Gastrocnemius medialis (tissue), 4 donors: ENCODE results near the gene MICU1. TPM values are rescaled to one million over a fixed set of nuclear protein-coding genes. Genes with fewer than 3 reads are reported as not detected.

Source experiments
- ATAC-seq, 2 donors: fragments of 150-250 bp; one replicate each; pipeline ENCODE4 v1.9.1; 2016
- DNase-seq, 2 donors: peaks; one replicate each; pipeline ENCODE4 v3.0.0-alpha.2; 2019
- H3K27ac ChIP-seq, 4 donors: fragments of 200-600 bp; sonication (generic); 1 replicate in 1 of 4; 2 replicates in 3 of 4; pipeline ENCODE4 v1.5.1; 2016 to 2018; ENCODE audit warnings: mild to moderate bottlenecking in 2 of 4, moderate library complexity in 1 of 4
- H3K27me3 ChIP-seq, 3 donors: fragments of 200-600 bp; sonication (generic) in 2 of 3; 1 replicate in 1 of 3; 2 replicates in 2 of 3; pipeline versions ENCODE4 v1.5.1 to v1.6.0; 2016 to 2019; ENCODE audit warnings: mild to moderate bottlenecking in 1 of 3, moderate library complexity in 1 of 3
- H3K36me3 ChIP-seq, 2 donors: fragments of 200-600 bp; sonication (generic) in 1 of 2; one replicate each; pipeline ENCODE4 v1.5.1; 2017 to 2018
- H3K4me1 ChIP-seq, 2 donors: fragments of 200-600 bp; sonication (generic) in 1 of 2; one replicate each; pipeline ENCODE4 v1.5.1; 2016 to 2017; ENCODE audit warnings: mild to moderate bottlenecking in 2 of 2
- H3K4me3 ChIP-seq, 4 donors: fragments of 200-600 bp; sonication (generic) in 3 of 4; 1 replicate in 1 of 4; 2 replicates in 3 of 4; pipeline ENCODE4 v1.5.1; 2016 to 2019; ENCODE audit warnings: mild to moderate bottlenecking in 2 of 4
- H3K9me3 ChIP-seq, 3 donors: fragments of 200-600 bp; sonication (generic) in 2 of 3; 1 replicate in 1 of 3; 2 replicates in 2 of 3; pipeline ENCODE4 v1.5.1; 2016 to 2019
- CTCF ChIP-seq, 5 experiments: fragments of 450-650 bp in 3 of 5; fragments of 200-600 bp in 2 of 5; sonication (generic) in 2 of 5; IDR thresholded peaks in 4 of 5; conservative IDR thresholded peaks in 1 of 5; 1 replicate in 4 of 5; 2 replicates in 1 of 5; pipeline ENCODE4 v1.5.1; 2016 to 2019; ENCODE audit warnings: antibody characterized with exemption in 5 of 5, mild to moderate bottlenecking in 3 of 5, moderate library complexity in 3 of 5
- POLR2A ChIP-seq, 2 donors: fragments of 450-650 bp; IDR thresholded peaks; one replicate each; pipeline ENCODE4 v1.6.1; 2017; ENCODE audit warnings: antibody characterized with exemption in 2 of 2, mild to moderate bottlenecking in 2 of 2, moderate library complexity in 2 of 2
- in situ Hi-C, 4 donors: fragments of 200-750 bp; cut with MboI; loops; one replicate each; pipeline versions ENCODE4 v1.15.0 to v1.8.0; 2017; ENCODE audit warnings: low sequenced_read_pairs in 4 of 4
- intact Hi-C: fragments of 100-400 bp; cut with DNase I; formaldehyde crosslinking; loops from one replicate; pipeline ENCODE4 v1.15.1; 2023; ENCODE audit warnings: low total_unique reads
- total RNA-seq, 4 donors: library from RNA; depleted of rRNA; stranded (reverse); fragments of >200 nt; gene quantifications; one replicate each; pipeline versions ENCODE4 v1.1.0 to v1.2.3, GENCODE V29; 2016

The MICU1 gene
- total RNA-seq, 4 donors from 2014 or later: 42.7 to 62.2 (median 51.9) TPM

- no peak overlapping the region for H3K4me3 ChIP-seq
Measured at GRCh38 chr10:72665925-72666324, 40.0 kb upstream of the MICU1 start.

DNA sequence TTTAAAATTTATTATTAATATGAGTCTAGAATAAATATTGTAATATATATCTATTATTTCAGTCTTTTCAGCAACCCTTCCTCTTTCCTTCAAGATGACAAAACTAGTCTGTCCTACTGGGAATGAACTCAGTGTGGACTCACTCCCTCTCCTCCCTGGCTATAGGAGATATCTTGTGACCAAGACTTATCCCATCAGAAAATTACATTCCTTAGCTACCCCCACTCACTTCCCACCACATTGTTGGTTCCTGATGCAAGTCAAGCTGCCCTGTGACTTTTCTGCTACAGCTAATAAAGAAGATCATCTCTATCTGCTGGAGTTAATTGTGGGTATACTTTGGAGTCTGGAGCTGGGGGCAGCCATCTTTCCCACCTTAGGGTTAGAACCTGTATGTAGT lies 38.1 kb upstream of the MICU1 start:
- H3K4me1 ChIP-seq: no peaks in the 10 kb centered on the region
- H3K36me3 ChIP-seq: no peaks in the 10 kb centered on the region
- no peak overlapping the region for H3K4me3 ChIP-seq
- intact Hi-C loops: no loop called here
- H3K9me3 ChIP-seq: no peaks in the 10 kb centered on the region
- in situ Hi-C loops: no loop called here
- no peak overlapping the region for H3K27ac ChIP-seq
- no peaks in the 10 kb centered on the region for H3K27me3 ChIP-seq
- no peak for TF ChIP-seq CTCF (IDR thresholded peaks at IDR 0.05 in 4 of 5, conservative IDR thresholded peaks at IDR 0.05 in 1 of 5)
- no peak for TF ChIP-seq POLR2A (IDR thresholded peaks at IDR 0.05)
- ATAC-seq: no peak
- no peak for DNase-seq

More at GRCh38 chr10:72665925-72666324, 40.0 kb upstream of the MICU1 start:
- no peak for ATAC-seq
- no peaks in the 10 kb centered on the region for H3K4me1 ChIP-seq
- TF ChIP-seq CTCF (IDR thresholded peaks at IDR 0.05 in 4 of 5, conservative IDR thresholded peaks at IDR 0.05 in 1 of 5): no peak
- no peaks in the 10 kb centered on the region for H3K9me3 ChIP-seq
- intact Hi-C loops: no loop called here
- no peaks in the 10 kb centered on the region for H3K27me3 ChIP-seq
- no peak overlapping the region for H3K27ac ChIP-seq
- in situ Hi-C loops: no loop called here
- H3K36me3 ChIP-seq: no peaks in the 10 kb centered on the region
- no peak for DNase-seq

- in situ Hi-C loops (no loop called here), intact Hi-C loops (no loop called here)
- Histone ChIP-seq H3K27me3 (no peaks in the 10 kb centered on the region), H3K36me3 (no peaks in the 10 kb centered on the region), H3K4me1 (no peaks in the 10 kb centered on the region), H3K27ac (no peak overlapping the region), H3K9me3 (no peaks in the 10 kb centered on the region), H3K4me3 (no peak overlapping the region)
- DNase-seq (no peak), ATAC-seq (no peak)
- TF ChIP-seq CTCF (IDR thresholded peaks at IDR 0.05 in 4 of 5, conservative IDR thresholded peaks at IDR 0.05 in 1 of 5) (no peak), POLR2A (IDR thresholded peaks at IDR 0.05) (no peak)
Measured at GRCh38 chr10:72661431-72661830, 35.6 kb upstream of the MICU1 start.

GRCh38 chr10:72660220-72660619 lies 34.3 kb upstream of the MICU1 start:
- Histone ChIP-seq H3K36me3 (no peaks in the 10 kb centered on the region), H3K9me3 (no peaks in the 10 kb centered on the region), H3K4me1 (no peaks in the 10 kb centered on the region), H3K27ac (no peak overlapping the region), H3K4me3 (no peak overlapping the region), H3K27me3 (no peaks in the 10 kb centered on the region)
- DNase-seq (no peak), ATAC-seq (no peak)
- TF ChIP-seq POLR2A (IDR thresholded peaks at IDR 0.05) (no peak), CTCF (IDR thresholded peaks at IDR 0.05 in 4 of 5, conservative IDR thresholded peaks at IDR 0.05 in 1 of 5) (no peak)
- intact Hi-C loops: no loop called here
- in situ Hi-C loops: no loop called here

GRCh38 chr10:72659694-72660093 lies 33.8 kb upstream of the MICU1 start:
- intact Hi-C loops (no loop called here), in situ Hi-C loops (no loop called here)
- no peaks in the 10 kb centered on the region for H3K36me3 ChIP-seq
- ATAC-seq: no peak
- no peaks in the 10 kb centered on the region for H3K4me1 ChIP-seq
- H3K4me3 ChIP-seq: no peak overlapping the region
- no peak for DNase-seq
- H3K9me3 ChIP-seq: no peaks in the 10 kb centered on the region
- no peaks in the 10 kb centered on the region for H3K27me3 ChIP-seq
- no peak overlapping the region for H3K27ac ChIP-seq
- TF ChIP-seq CTCF (IDR thresholded peaks at IDR 0.05 in 4 of 5, conservative IDR thresholded peaks at IDR 0.05 in 1 of 5): no peak
- TF ChIP-seq POLR2A (IDR thresholded peaks at IDR 0.05): no peak
